SK-N-SH (cell line): ENCODE data around the gene NUAK1.

ENCODE experiments used
- TAF1 ChIP-seq: IDR thresholded peaks from 2 replicates; pipeline ENCODE4 v1.6.1; 2012; ENCODE audit warnings: low read depth, mild to moderate bottlenecking, low read length, moderate library complexity, borderline replicate concordance
- TF ChIP-seq, protein P1 (sequence below): IDR thresholded peaks from 2 replicates; pipeline ENCODE4 v1.6.1; 2012; ENCODE audit warnings: mild to moderate bottlenecking, low read depth, low read length, moderate library complexity

DNA sequence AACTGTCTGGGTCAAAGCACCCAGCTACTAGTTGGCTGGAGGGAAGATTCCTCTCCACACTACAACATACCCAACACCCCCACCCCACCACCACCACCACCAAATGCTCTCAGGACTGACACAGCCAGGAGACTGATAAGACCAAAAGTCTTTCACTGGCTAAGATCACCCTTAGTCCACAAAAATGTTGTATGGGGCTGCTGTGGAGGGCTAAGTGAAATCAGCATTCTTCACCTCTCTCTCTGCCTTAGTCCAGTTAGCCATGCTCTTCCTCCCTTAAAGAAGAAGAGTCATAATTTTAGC lies 106.2 kb downstream of the NUAK1 start:
- no peak for TF ChIP-seq TAF1
- TF ChIP-seq, protein P1, sequence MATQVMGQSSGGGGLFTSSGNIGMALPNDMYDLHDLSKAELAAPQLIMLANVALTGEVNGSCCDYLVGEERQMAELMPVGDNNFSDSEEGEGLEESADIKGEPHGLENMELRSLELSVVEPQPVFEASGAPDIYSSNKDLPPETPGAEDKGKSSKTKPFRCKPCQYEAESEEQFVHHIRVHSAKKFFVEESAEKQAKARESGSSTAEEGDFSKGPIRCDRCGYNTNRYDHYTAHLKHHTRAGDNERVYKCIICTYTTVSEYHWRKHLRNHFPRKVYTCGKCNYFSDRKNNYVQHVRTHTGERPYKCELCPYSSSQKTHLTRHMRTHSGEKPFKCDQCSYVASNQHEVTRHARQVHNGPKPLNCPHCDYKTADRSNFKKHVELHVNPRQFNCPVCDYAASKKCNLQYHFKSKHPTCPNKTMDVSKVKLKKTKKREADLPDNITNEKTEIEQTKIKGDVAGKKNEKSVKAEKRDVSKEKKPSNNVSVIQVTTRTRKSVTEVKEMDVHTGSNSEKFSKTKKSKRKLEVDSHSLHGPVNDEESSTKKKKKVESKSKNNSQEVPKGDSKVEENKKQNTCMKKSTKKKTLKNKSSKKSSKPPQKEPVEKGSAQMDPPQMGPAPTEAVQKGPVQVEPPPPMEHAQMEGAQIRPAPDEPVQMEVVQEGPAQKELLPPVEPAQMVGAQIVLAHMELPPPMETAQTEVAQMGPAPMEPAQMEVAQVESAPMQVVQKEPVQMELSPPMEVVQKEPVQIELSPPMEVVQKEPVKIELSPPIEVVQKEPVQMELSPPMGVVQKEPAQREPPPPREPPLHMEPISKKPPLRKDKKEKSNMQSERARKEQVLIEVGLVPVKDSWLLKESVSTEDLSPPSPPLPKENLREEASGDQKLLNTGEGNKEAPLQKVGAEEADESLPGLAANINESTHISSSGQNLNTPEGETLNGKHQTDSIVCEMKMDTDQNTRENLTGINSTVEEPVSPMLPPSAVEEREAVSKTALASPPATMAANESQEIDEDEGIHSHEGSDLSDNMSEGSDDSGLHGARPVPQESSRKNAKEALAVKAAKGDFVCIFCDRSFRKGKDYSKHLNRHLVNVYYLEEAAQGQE: no peak
